Liver (tissue), 9 donors: ENCODE results near the gene INSC. TPM values are rescaled to one million over a fixed set of nuclear protein-coding genes. Genes with fewer than 3 reads are reported as not detected.

ENCODE experiments used
- DNase-seq: peaks from one replicate; pipeline ENCODE4 v3.0.0-alpha.2; 2017; ENCODE audit warnings: low spot score
- H3K27ac ChIP-seq, 2 donors: one replicate each; pipeline ENCODE4 v1.7.0; 2013; ENCODE audit warnings: inconsistent platforms in 2 of 2, low read length in 2 of 2, control low read depth in 1 of 2, low read depth in 1 of 2, mild to moderate bottlenecking in 1 of 2
- H3K27me3 ChIP-seq, 4 donors: one replicate each; pipeline versions ENCODE4 v1.6.1 to v1.7.0; 2013; ENCODE audit warnings: low read length in 3 of 4, inconsistent platforms in 1 of 4, mild to moderate bottlenecking in 1 of 4, moderate library complexity in 1 of 4; ENCODE audit not compliant: control insufficient read depth in 4 of 4, insufficient read depth in 4 of 4
- H3K36me3 ChIP-seq, 4 donors: one replicate each; pipeline versions ENCODE4 v1.6.1 to v1.7.0; 2013; ENCODE audit warnings: low read length in 3 of 4, mild to moderate bottlenecking in 3 of 4, low read depth in 1 of 4, moderate library complexity in 1 of 4; ENCODE audit not compliant: control insufficient read depth in 4 of 4, insufficient read depth in 3 of 4
- H3K4me1 ChIP-seq, 4 donors: one replicate each; pipeline versions ENCODE4 v1.6.1 to v1.7.0; 2013; ENCODE audit warnings: low read length in 3 of 4, mild to moderate bottlenecking in 3 of 4, moderate library complexity in 1 of 4; ENCODE audit not compliant: control insufficient read depth in 4 of 4, insufficient read depth in 4 of 4
- H3K4me3 ChIP-seq, 3 donors: one replicate each; pipeline versions ENCODE4 v1.6.1 to v1.7.0; 2013; ENCODE audit warnings: low read length in 3 of 3, control low read depth in 1 of 3, low read depth in 1 of 3, mild to moderate bottlenecking in 1 of 3
- H3K9ac ChIP-seq, 2 donors: one replicate each; pipeline ENCODE4 v1.7.0; 2013; ENCODE audit warnings: low read length in 2 of 2, mild to moderate bottlenecking in 2 of 2, moderate library complexity in 2 of 2, control low read depth in 1 of 2, low read depth in 1 of 2
- H3K9me3 ChIP-seq, 4 donors: one replicate each; pipeline versions ENCODE4 v1.6.1 to v1.7.0; 2013; ENCODE audit warnings: low read length in 3 of 4; ENCODE audit not compliant: control insufficient read depth in 4 of 4
- FOXA1 ChIP-seq: IDR thresholded peaks from 2 replicates; pipeline ENCODE4 v1.6.1; 2016; ENCODE audit warnings: antibody characterized with exemption
- FOXA2 ChIP-seq: IDR thresholded peaks from 2 replicates; pipeline ENCODE4 v1.6.1; 2016; ENCODE audit warnings: antibody characterized with exemption
- HNF4A ChIP-seq, 2 donors: conservative IDR thresholded peaks; 2 replicates each; pipeline ENCODE4 v1.6.1; 2016; ENCODE audit warnings: antibody characterized with exemption in 2 of 2, mild to moderate bottlenecking in 2 of 2
- HNF4G ChIP-seq: IDR thresholded peaks from 2 replicates; pipeline ENCODE4 v1.6.1; 2016; ENCODE audit warnings: antibody characterized with exemption
- JUND ChIP-seq, 2 donors: IDR thresholded peaks; 2 replicates each; pipeline ENCODE4 v1.6.1; 2016; ENCODE audit warnings: antibody characterized with exemption in 2 of 2
- RAD21 ChIP-seq, 2 donors: IDR thresholded peaks; 2 replicates each; pipeline ENCODE4 v1.6.1; 2016; ENCODE audit warnings: antibody characterized with exemption in 2 of 2, mild to moderate bottlenecking in 2 of 2
- RXRA ChIP-seq, 2 donors: IDR thresholded peaks; 2 replicates each; pipeline ENCODE4 v1.6.1; 2017 to 2018; ENCODE audit warnings: antibody characterized with exemption in 2 of 2, mild to moderate bottlenecking in 1 of 2
- SP1 ChIP-seq: IDR thresholded peaks from 2 replicates; pipeline ENCODE4 v1.6.1; 2018; ENCODE audit warnings: antibody characterized with exemption, mild to moderate bottlenecking
- TAF1 ChIP-seq: conservative IDR thresholded peaks from 2 replicates; pipeline ENCODE4 v1.6.1; 2016; ENCODE audit warnings: antibody characterized with exemption, mild to moderate bottlenecking
- YY1 ChIP-seq: IDR thresholded peaks from 2 replicates; pipeline ENCODE4 v1.6.1; 2016; ENCODE audit warnings: antibody characterized with exemption, mild to moderate bottlenecking
- WGBS: extraction: QIAGEN DNeasy Blood & Tissue Kit; methylation state at CpG from one replicate; pipeline ENCODE4 v1.1.7; 2013; 5-methylcytosine and 5-hydroxymethylcytosine counted together
- polyA plus RNA-seq, 2 donors: library from polyadenylated mRNA; stranded (reverse) in 1 of 2; unstranded in 1 of 2; fragments of 200-250 nt in 1 of 2; fragments of >200 nt in 1 of 2; fragmentation: Nextera tagmentation in 1 of 2; extraction: Ambion mirVana in 1 of 2; gene quantifications; one replicate each; pipeline versions ENCODE4 v1.2.1 to v1.2.3, GENCODE V29; 2013 to 2015
- total RNA-seq, 2 donors: library from RNA; depleted of rRNA; stranded (reverse); fragments of >200 nt; gene quantifications; one replicate each; pipeline ENCODE4 v1.2.3, GENCODE V29; 2014
- TF ChIP-seq, protein P1 (sequence below): IDR thresholded peaks from 2 replicates; pipeline ENCODE4 v1.6.1; 2016; ENCODE audit warnings: antibody characterized with exemption
- TF ChIP-seq, protein P2 (sequence below): IDR thresholded peaks from 2 replicates; pipeline ENCODE4 v1.6.1; 2016; ENCODE audit warnings: antibody characterized with exemption
- TF ChIP-seq, protein P3 (sequence below): fragments of 150-350 bp; IDR thresholded peaks from 2 replicates; pipeline ENCODE4 v1.5.1; 2017; ENCODE audit warnings: improper control_type of control experiment, low read depth, low read length; ENCODE audit not compliant: missing input control
- TF ChIP-seq, protein P4 (sequence below): IDR thresholded peaks from 2 replicates; pipeline ENCODE4 v1.6.1; 2016; ENCODE audit warnings: antibody characterized with exemption, mild to moderate bottlenecking
- TF ChIP-seq, protein P5 (sequence below): IDR thresholded peaks from 2 replicates; pipeline ENCODE4 v1.6.1; 2016; ENCODE audit warnings: antibody characterized with exemption
- donor health status: healthy.
- donor health status: healthy.
- donor health status: healthy.
- donor health status: healthy.
- donor health status: healthy.

Gene INSC
- total and polyA plus RNA-seq, 4 donors: 0.02 to 0.25 (median 0.12) TPM

DNA sequence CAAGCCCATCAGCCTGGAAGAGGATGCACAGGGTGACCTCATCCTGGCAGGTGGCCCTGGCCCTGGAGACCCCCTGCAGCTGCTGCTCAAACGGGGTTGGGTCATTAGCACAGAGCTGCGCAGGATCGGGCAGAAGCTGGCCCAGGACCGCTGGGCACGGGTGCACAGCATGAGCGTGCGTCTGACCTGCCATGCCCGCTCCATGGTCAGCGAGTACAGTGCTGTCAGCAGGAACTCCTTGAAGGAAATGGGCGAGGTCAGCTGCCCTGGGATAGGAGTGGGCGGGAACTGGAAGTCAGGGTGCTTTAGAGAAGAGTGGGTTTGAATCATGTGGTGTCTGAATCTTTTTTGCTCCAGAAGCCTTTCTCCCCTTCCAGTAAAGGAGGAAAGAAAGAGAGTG, 61.1 kb downstream of the INSC start:
- no peak for TF ChIP-seq RXRA (IDR thresholded peaks at IDR 0.05)
- TF ChIP-seq, protein P1, sequence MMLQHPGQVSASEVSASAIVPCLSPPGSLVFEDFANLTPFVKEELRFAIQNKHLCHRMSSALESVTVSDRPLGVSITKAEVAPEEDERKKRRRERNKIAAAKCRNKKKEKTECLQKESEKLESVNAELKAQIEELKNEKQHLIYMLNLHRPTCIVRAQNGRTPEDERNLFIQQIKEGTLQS: no peak
- no peak for TF ChIP-seq YY1
- TF ChIP-seq, protein P2, sequence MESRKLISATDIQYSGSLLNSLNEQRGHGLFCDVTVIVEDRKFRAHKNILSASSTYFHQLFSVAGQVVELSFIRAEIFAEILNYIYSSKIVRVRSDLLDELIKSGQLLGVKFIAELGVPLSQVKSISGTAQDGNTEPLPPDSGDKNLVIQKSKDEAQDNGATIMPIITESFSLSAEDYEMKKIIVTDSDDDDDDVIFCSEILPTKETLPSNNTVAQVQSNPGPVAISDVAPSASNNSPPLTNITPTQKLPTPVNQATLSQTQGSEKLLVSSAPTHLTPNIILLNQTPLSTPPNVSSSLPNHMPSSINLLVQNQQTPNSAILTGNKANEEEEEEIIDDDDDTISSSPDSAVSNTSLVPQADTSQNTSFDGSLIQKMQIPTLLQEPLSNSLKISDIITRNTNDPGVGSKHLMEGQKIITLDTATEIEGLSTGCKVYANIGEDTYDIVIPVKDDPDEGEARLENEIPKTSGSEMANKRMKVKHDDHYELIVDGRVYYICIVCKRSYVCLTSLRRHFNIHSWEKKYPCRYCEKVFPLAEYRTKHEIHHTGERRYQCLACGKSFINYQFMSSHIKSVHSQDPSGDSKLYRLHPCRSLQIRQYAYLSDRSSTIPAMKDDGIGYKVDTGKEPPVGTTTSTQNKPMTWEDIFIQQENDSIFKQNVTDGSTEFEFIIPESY: no peak
- TF ChIP-seq RAD21 (IDR thresholded peaks at IDR 0.05): no peak
- TF ChIP-seq HNF4A (conservative IDR thresholded peaks at IDR 0.05): no peak
- TF ChIP-seq FOXA2: no peak
- no peak for TF ChIP-seq FOXA1
- TF ChIP-seq JUND (IDR thresholded peaks at IDR 0.05): no peak
- TF ChIP-seq SP1: no peak
- TF ChIP-seq, protein P3, sequence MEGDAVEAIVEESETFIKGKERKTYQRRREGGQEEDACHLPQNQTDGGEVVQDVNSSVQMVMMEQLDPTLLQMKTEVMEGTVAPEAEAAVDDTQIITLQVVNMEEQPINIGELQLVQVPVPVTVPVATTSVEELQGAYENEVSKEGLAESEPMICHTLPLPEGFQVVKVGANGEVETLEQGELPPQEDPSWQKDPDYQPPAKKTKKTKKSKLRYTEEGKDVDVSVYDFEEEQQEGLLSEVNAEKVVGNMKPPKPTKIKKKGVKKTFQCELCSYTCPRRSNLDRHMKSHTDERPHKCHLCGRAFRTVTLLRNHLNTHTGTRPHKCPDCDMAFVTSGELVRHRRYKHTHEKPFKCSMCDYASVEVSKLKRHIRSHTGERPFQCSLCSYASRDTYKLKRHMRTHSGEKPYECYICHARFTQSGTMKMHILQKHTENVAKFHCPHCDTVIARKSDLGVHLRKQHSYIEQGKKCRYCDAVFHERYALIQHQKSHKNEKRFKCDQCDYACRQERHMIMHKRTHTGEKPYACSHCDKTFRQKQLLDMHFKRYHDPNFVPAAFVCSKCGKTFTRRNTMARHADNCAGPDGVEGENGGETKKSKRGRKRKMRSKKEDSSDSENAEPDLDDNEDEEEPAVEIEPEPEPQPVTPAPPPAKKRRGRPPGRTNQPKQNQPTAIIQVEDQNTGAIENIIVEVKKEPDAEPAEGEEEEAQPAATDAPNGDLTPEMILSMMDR: no peak
- TF ChIP-seq, protein P4, sequence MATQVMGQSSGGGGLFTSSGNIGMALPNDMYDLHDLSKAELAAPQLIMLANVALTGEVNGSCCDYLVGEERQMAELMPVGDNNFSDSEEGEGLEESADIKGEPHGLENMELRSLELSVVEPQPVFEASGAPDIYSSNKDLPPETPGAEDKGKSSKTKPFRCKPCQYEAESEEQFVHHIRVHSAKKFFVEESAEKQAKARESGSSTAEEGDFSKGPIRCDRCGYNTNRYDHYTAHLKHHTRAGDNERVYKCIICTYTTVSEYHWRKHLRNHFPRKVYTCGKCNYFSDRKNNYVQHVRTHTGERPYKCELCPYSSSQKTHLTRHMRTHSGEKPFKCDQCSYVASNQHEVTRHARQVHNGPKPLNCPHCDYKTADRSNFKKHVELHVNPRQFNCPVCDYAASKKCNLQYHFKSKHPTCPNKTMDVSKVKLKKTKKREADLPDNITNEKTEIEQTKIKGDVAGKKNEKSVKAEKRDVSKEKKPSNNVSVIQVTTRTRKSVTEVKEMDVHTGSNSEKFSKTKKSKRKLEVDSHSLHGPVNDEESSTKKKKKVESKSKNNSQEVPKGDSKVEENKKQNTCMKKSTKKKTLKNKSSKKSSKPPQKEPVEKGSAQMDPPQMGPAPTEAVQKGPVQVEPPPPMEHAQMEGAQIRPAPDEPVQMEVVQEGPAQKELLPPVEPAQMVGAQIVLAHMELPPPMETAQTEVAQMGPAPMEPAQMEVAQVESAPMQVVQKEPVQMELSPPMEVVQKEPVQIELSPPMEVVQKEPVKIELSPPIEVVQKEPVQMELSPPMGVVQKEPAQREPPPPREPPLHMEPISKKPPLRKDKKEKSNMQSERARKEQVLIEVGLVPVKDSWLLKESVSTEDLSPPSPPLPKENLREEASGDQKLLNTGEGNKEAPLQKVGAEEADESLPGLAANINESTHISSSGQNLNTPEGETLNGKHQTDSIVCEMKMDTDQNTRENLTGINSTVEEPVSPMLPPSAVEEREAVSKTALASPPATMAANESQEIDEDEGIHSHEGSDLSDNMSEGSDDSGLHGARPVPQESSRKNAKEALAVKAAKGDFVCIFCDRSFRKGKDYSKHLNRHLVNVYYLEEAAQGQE: no peak
- TF ChIP-seq, protein P5, sequence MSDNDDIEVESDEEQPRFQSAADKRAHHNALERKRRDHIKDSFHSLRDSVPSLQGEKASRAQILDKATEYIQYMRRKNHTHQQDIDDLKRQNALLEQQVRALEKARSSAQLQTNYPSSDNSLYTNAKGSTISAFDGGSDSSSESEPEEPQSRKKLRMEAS: no peak
- no peak for TF ChIP-seq HNF4G
- H3K27ac ChIP-seq: no peak overlapping the region
- whole genome bisulfite sequencing: 83% methylated on average over 11 of the region's 11 CpGs
- H3K9ac ChIP-seq: no peak overlapping the region
- no peaks in the 10 kb centered on the region for H3K27me3 ChIP-seq
- no peaks in the 10 kb centered on the region for H3K36me3 ChIP-seq
- no peak for DNase-seq
- H3K9me3 ChIP-seq: no peaks in the 10 kb centered on the region
- peaks cover 0 to 12% (median 3%) of the 10 kb centered on the region in 4 donors for H3K4me1 ChIP-seq
- no peak overlapping the region for H3K4me3 ChIP-seq

DNA sequence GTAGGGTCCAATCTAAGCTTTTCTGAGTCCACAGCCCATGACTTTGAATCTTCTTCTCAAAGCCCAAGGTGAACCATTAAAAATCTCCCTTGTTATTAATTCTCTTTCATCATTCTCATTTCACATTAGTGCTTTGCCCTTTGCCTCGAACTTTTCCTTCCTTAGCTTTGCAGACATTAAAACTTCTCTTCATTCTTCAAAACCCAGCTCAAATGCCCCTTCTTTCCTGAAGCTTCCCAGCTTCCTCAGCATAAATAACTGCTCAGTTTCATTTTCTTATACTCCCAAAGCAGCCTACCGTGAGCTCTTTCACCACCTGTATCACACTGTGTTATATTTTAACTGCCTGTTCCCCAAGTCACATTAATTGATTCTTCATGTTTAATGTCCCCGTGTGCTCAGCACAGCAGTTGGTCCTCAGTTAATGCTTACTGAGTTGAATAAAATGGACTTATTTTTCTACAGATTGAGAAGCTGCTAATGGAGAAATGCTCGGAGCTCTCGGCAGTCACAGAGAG, 62.0 kb downstream of the INSC start:
- 68% methylated on average over 5 of the region's 5 CpGs for WGBS
- Histone ChIP-seq H3K9me3 (no peaks in the 10 kb centered on the region), H3K4me1 (peaks cover 0 to 8% (median 0%) of the 10 kb centered on the region in 4 donors), H3K4me3 (no peak overlapping the region), H3K27me3 (no peaks in the 10 kb centered on the region), H3K9ac (no peak overlapping the region), H3K36me3 (no peaks in the 10 kb centered on the region), H3K27ac (peak overlapping the region in 1 of 2 donors; percentile 12)
- DNase-seq: no peak
- TF ChIP-seq FOXA1 (no peak), JUND (IDR thresholded peaks at IDR 0.05) (no peak), HNF4A (conservative IDR thresholded peaks at IDR 0.05) (no peak), RAD21 (IDR thresholded peaks at IDR 0.05) (no peak), TAF1 (no peak)
- TF ChIP-seq, protein P4: no peak
- TF ChIP-seq, protein P1: no peak
- TF ChIP-seq, protein P2: no peak
